ENCODE data around the gene UNC5C. TPM values are rescaled to one million over a fixed set of nuclear protein-coding genes. Genes with fewer than 3 reads are reported as not detected.
A peak's percentile ranks its signal among the peaks of the same experiment; 100 is the strongest.

UNC5C gene
- total RNA-seq, 2 donors from 2014 or later: 0.52 to 2.0 TPM

GRCh38 chr4:95251568-95251967 is 297.2 kb downstream of the UNC5C start:
- no peaks in the 10 kb centered on the region for H3K36me3 ChIP-seq (replicated peaks in 1 of 2; ENCODE audit: insufficient read depth in 1 of 2, low read depth in 2 of 2)
- no peaks in the 10 kb centered on the region for H3K9me3 ChIP-seq
- intact Hi-C loops (cut with DNase I): no loop called here
- WGBS, 2 donors: 41 to 44% methylated on average over 2 of the region's 2 CpGs
- H3K27me3 ChIP-seq: no peaks in the 10 kb centered on the region
- no peak overlapping the region for H3K4me3 ChIP-seq
- DNase-seq (no peak), ATAC-seq (no peak)
- TF ChIP-seq POLR2A (IDR thresholded peaks at IDR 0.05): no peak
- no peak for TF ChIP-seq CTCF (IDR thresholded peaks at IDR 0.05)
- H3K27ac ChIP-seq: no peak overlapping the region
- no peaks in the 10 kb centered on the region for H3K4me1 ChIP-seq

GRCh38 chr4:95250544-95251137 is 298.1 kb downstream of the UNC5C start:
- Histone ChIP-seq H3K36me3 (replicated peaks in 1 of 2; ENCODE audit: insufficient read depth in 1 of 2, low read depth in 2 of 2) (no peaks in the 10 kb centered on the region), H3K9me3 (no peaks in the 10 kb centered on the region), H3K4me3 (no peak overlapping the region), H3K27ac (no peak overlapping the region), H3K27me3 (no peaks in the 10 kb centered on the region), H3K4me1 (no peaks in the 10 kb centered on the region)
- DNase-seq: no peak
- TF ChIP-seq POLR2A (IDR thresholded peaks at IDR 0.05): no peak
- no peak for TF ChIP-seq CTCF (IDR thresholded peaks at IDR 0.05)
- 33 to 34% methylated on average over 7 of the region's 7 CpGs for WGBS, 2 donors
- peak; percentile 68 for ATAC-seq
- intact Hi-C loops (cut with DNase I): no loop called here

- intact Hi-C loops (cut with DNase I): no loop called here
- TF ChIP-seq CTCF (IDR thresholded peaks at IDR 0.05): no peak
- TF ChIP-seq POLR2A (IDR thresholded peaks at IDR 0.05): no peak
- Histone ChIP-seq H3K27ac (no peak overlapping the region), H3K36me3 (replicated peaks in 1 of 2; ENCODE audit: insufficient read depth in 1 of 2, low read depth in 2 of 2) (no peaks in the 10 kb centered on the region), H3K9me3 (no peaks in the 10 kb centered on the region), H3K4me3 (no peak overlapping the region), H3K27me3 (no peaks in the 10 kb centered on the region), H3K4me1 (no peaks in the 10 kb centered on the region)
- ATAC-seq: no peak
- 52 to 58% methylated on average over 3 of the region's 3 CpGs for WGBS, 2 donors
- DNase-seq: no peak
Observed at GRCh38 chr4:95249426-95250021, 299.2 kb downstream of the UNC5C start.

- DNase-seq (no peak), ATAC-seq (no peak)
- TF ChIP-seq POLR2A (IDR thresholded peaks at IDR 0.05): no peak
- TF ChIP-seq CTCF (IDR thresholded peaks at IDR 0.05): no peak
- Histone ChIP-seq H3K4me3 (no peak overlapping the region), H3K27ac (no peak overlapping the region), H3K9me3 (no peaks in the 10 kb centered on the region), H3K36me3 (replicated peaks in 1 of 2; ENCODE audit: insufficient read depth in 1 of 2, low read depth in 2 of 2) (no peaks in the 10 kb centered on the region), H3K27me3 (no peaks in the 10 kb centered on the region), H3K4me1 (no peaks in the 10 kb centered on the region)
- intact Hi-C loops (cut with DNase I): no loop called here
- 74 to 82% methylated on average over 1 of the region's 1 CpG for WGBS, 2 donors
Observed at GRCh38 chr4:95248720-95249425, 299.9 kb downstream of the UNC5C start.
